HepG2 (cell line): Measurements from ENCODE around the gene IRAK4. TPM values are rescaled to one million over a fixed set of nuclear protein-coding genes. Genes with fewer than 3 reads are reported as not detected.

Experiments
- ATAC-seq: fragments of 200-7000 bp; cut with Tn5 transposase; 3 replicates; pipeline ENCODE4 v1.9.1; 2020; ENCODE audit warnings: mild to moderate bottlenecking, moderate library complexity
- BruUV-seq: library from RNA; stranded (reverse); fragments of 400-500 nt; replicated peaks from 2 replicates; lab custom pipeline; 2021; lab: Mats Ljungman, UMichigan
- CTCF ChIA-PET: fragments of 300-600 bp; formaldehyde crosslinking; extraction: SDS; loops from one replicate; lab custom pipeline; 2021; ENCODE audit warnings: low total read pairs, inconsistent platforms, low intra/inter-chr PET ratio; lab: Yijun Ruan, JAX
- POLR2A ChIA-PET: fragments of 350-600 bp; sonication (Branson Sonifier 250); formaldehyde crosslinking; loops from one replicate; lab custom pipeline; 2020; ENCODE audit warnings: antibody characterized with exemption, inconsistent platforms; lab: Yijun Ruan, JAX
- DNase-seq: peaks from one replicate; pipeline ENCODE4 v3.0.0-alpha.2; 2015; ENCODE audit warnings: low spot score
- FAIRE-seq: peaks from 3 replicates; lab custom pipeline; 2011; peaks lifted over from hg19 to GRCh38; lab: Jason Lieb, UNC
- H2AFZ ChIP-seq: one replicate; pipeline ENCODE4 v1.6.1; 2011; ENCODE audit warnings: low read length, inconsistent platforms
- H3K27ac ChIP-seq: fragments of 300-600 bp; 3 replicates; pipeline ENCODE4 v1.8.0; 2011; ENCODE audit warnings: mixed run types, mild to moderate bottlenecking, mixed read lengths, low read length, inconsistent platforms; ENCODE audit not compliant: insufficient read depth; ENCODE audit errors: extremely low read length
- H3K27me3 ChIP-seq, 2 experiments: fragments of 200-600 bp in 1 of 2; 2 replicates in 1 of 2; 3 replicates in 1 of 2; pipeline versions ENCODE4 v1.6.0 to v1.8.0; 2011; ENCODE audit warnings: low read length in 2 of 2, mild to moderate bottlenecking in 2 of 2, moderate library complexity in 2 of 2, inconsistent platforms in 1 of 2; ENCODE audit not compliant: insufficient read depth in 2 of 2, control insufficient read depth in 1 of 2
- H3K36me3 ChIP-seq, 2 experiments: fragments of 200-600 bp in 1 of 2; replicated peaks in 1 of 2; 2 replicates in 1 of 2; 3 replicates in 1 of 2; pipeline versions ENCODE4 v1.5.1 to v1.8.0; 2011; ENCODE audit warnings: low read length in 2 of 2, inconsistent platforms in 1 of 2; ENCODE audit not compliant: insufficient read depth in 2 of 2, control insufficient read depth in 1 of 2
- H3K4me1 ChIP-seq: 2 replicates; pipeline ENCODE4 v1.5.1; 2012; ENCODE audit warnings: low read length, inconsistent platforms; ENCODE audit not compliant: insufficient read depth
- H3K4me2 ChIP-seq: 2 replicates; pipeline ENCODE4 v1.6.0; 2011; ENCODE audit warnings: low read depth, low read length, inconsistent platforms
- H3K4me3 ChIP-seq, 3 experiments: fragments of 200-600 bp in 1 of 3; sonication (generic), shearing (Covaris generic) in 1 of 3; replicated peaks in 1 of 3; 2 replicates each; pipeline ENCODE4 v1.5.1; 2011 to 2016; ENCODE audit warnings: low read length in 3 of 3, inconsistent platforms in 2 of 3, low read depth in 2 of 3, mild to moderate bottlenecking in 2 of 3, control low read depth in 1 of 3, mixed read lengths in 1 of 3; ENCODE audit not compliant: insufficient read depth in 1 of 3
- H3K79me2 ChIP-seq: one replicate; pipeline ENCODE4 v1.6.1; 2011; ENCODE audit warnings: low read length, inconsistent platforms; ENCODE audit not compliant: insufficient read depth
- H3K9ac ChIP-seq: 2 replicates; pipeline ENCODE4 v1.6.0; 2011; ENCODE audit warnings: mild to moderate bottlenecking, low read depth, low read length, inconsistent platforms; ENCODE audit not compliant: insufficient read depth
- H3K9me3 ChIP-seq: 2 replicates; pipeline ENCODE4 v1.5.1; 2012; ENCODE audit warnings: mild to moderate bottlenecking, low read length
- H4K20me1 ChIP-seq: 2 replicates; pipeline ENCODE4 v1.6.0; 2011; ENCODE audit warnings: inconsistent platforms, mild to moderate bottlenecking, low read length, moderate library complexity; ENCODE audit not compliant: insufficient read depth
- ARNTL ChIP-seq: sonication (generic); formaldehyde crosslinking; IDR thresholded peaks from 2 replicates; pipeline ENCODE4 v1.4.0; 2020; ENCODE audit warnings: mild to moderate bottlenecking, missing genetic modification reagents
- CHD4 ChIP-seq: fragments of 200-600 bp; sonication (generic); IDR thresholded peaks from 2 replicates; pipeline ENCODE4 v1.7.0; 2017; ENCODE audit warnings: mild to moderate bottlenecking, low read length, borderline replicate concordance
- HNRNPLL ChIP-seq: fragments of 200-400 bp; formaldehyde crosslinking; IDR thresholded peaks from 2 replicates; pipeline ENCODE4 v1.6.1; 2017; ENCODE audit warnings: mild to moderate bottlenecking, low read depth, low read length; ENCODE audit not compliant: poor library complexity, severe bottlenecking
- HOXA9 ChIP-seq: sonication (generic); formaldehyde crosslinking; IDR thresholded peaks from 2 replicates; pipeline ENCODE4 v1.8.1; 2022; ENCODE audit warnings: missing genetic modification reagents, mild to moderate bottlenecking, moderate library complexity, borderline replicate concordance
- NR2F6 ChIP-seq, 2 experiments: IDR thresholded peaks; 2 replicates each; pipeline ENCODE4 v1.6.1; 2016; ENCODE audit warnings: antibody characterized with exemption in 1 of 2, mild to moderate bottlenecking in 1 of 2
- NRL ChIP-seq: sonication (generic); formaldehyde crosslinking; IDR thresholded peaks from 2 replicates; pipeline ENCODE4 v1.5.0; 2020; ENCODE audit warnings: missing genetic modification reagents, mild to moderate bottlenecking, moderate library complexity, borderline replicate concordance
- TCF12 ChIP-seq, 2 experiments: fragments of 450-650 bp in 1 of 2; sonication (generic) in 1 of 2; formaldehyde crosslinking in 1 of 2; IDR thresholded peaks; 2 replicates each; pipeline versions ENCODE4 v1.6.1 to v1.8.0; 2017 to 2022; ENCODE audit warnings: antibody characterized with exemption in 1 of 2, mild to moderate bottlenecking in 1 of 2, missing genetic modification reagents in 1 of 2, moderate library complexity in 1 of 2
- ZBTB7A ChIP-seq: sonication (generic); formaldehyde crosslinking; IDR thresholded peaks from 2 replicates; pipeline ENCODE4 v1.8.0; 2022; ENCODE audit warnings: mild to moderate bottlenecking, missing genetic modification reagents
- ZKSCAN5 ChIP-seq: sonication (generic); formaldehyde crosslinking; IDR thresholded peaks from 2 replicates; pipeline ENCODE4 v1.5.1; 2020; ENCODE audit warnings: mild to moderate bottlenecking, missing genetic modification reagents
- ZNF44 ChIP-seq: sonication (generic); formaldehyde crosslinking; IDR thresholded peaks from 2 replicates; pipeline ENCODE4 v1.5.1; 2020; ENCODE audit warnings: mild to moderate bottlenecking, missing genetic modification reagents
- ZSCAN30 ChIP-seq: sonication (generic); formaldehyde crosslinking; IDR thresholded peaks from 2 replicates; pipeline ENCODE4 v1.5.0; 2020; ENCODE audit warnings: mild to moderate bottlenecking, missing genetic modification reagents
- WGBS: methylation state at CpG from one replicate; pipeline ENCODE4 v1.1.6; 2017; ENCODE audit warnings: low lambda C conversion rate; 5-methylcytosine and 5-hydroxymethylcytosine counted together
- in situ Hi-C: cut with HindIII; loops from 2 replicates; pipeline ENCODE4 v1.10.0; 2017; ENCODE audit warnings: low pct_unique_long_range_greater_than_20kb; ENCODE audit not compliant: extremely low pct_ligation_motif_present
- intact Hi-C: fragments of 100-400 bp; cut with micrococcal nuclease; formaldehyde crosslinking; loops from one replicate; pipeline ENCODE4 v1.10.0; 2022; ENCODE audit not compliant: unreplicated experiment
- polyA plus RNA-seq, 8 experiments: library from polyadenylated mRNA; depleted of rRNA in 3 of 8; stranded (reverse) in 7 of 8; unstranded in 1 of 8; fragments of >200 nt; fragmentation: Illumina TruSeq in 4 of 8; extraction: Trizol in 4 of 8; gene quantifications; 2 replicates each; pipeline versions ENCODE4 v1.2.1 to v1.2.3, GENCODE V29; 2011 to 2016; ENCODE audit warnings: low read depth in 4 of 8, missing spikeins in 1 of 8, mixed read lengths in 1 of 8; ENCODE audit not compliant: insufficient read depth in 1 of 8
- total RNA-seq, 5 experiments: library from RNA; depleted of rRNA; stranded (reverse); fragments of >200 nt; fragmentation: Illumina TruSeq; extraction: Trizol; gene quantifications; 2 replicates each; pipeline ENCODE4 v1.2.3, GENCODE V29; 2016; ENCODE audit warnings: low read depth in 1 of 5
- TF ChIP-seq, protein P1 (sequence below): sonication (generic); formaldehyde crosslinking; IDR thresholded peaks from 2 replicates; pipeline ENCODE4 v1.4.0; 2020; ENCODE audit warnings: missing genetic modification reagents

Gene IRAK4
- total and polyA plus RNA-seq, 2 of the 13 experiments (the other 11 are each of a cell fraction or from before 2014, with no cell fraction given), result 6.6 to 7.1 TPM

DNA sequence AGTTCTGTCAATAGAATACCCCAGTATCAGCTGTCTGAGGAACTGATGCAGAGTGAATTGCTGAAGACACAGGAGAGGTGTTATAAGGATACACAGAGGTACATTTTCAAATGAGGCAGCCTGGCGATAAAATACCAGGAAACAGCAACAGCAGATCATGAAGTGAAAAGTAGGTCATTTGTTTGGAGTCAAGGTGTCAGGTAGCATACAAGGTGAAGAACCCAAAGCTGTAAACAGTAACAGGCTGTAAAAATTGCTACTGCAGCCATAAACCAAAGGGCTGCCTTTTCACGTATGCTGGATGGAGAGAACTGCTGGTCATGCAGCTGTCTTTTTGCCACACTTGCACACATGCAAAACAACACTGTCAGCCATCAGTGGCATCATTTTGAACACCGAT, 56.7 kb downstream of the IRAK4 start (continued):
- TF ChIP-seq TCF12 (IDR thresholded peaks at IDR 0.05) (no peak), TCF12 (CRISPR knock-in tag; IDR thresholded peaks at IDR 0.05) (no peak), HNRNPLL (no peak), ARNTL (CRISPR knock-in tag) (no peak), NR2F6 (IDR thresholded peaks at IDR 0.05) (no peak), NR2F6 (CRISPR knock-in tag; IDR thresholded peaks at IDR 0.05) (no peak), HOXA9 (no peak), ZBTB7A (CRISPR knock-in tag) (no peak), NRL (CRISPR knock-in tag) (no peak), CHD4 (no peak), ZSCAN30 (CRISPR knock-in tag) (no peak)

DNA sequence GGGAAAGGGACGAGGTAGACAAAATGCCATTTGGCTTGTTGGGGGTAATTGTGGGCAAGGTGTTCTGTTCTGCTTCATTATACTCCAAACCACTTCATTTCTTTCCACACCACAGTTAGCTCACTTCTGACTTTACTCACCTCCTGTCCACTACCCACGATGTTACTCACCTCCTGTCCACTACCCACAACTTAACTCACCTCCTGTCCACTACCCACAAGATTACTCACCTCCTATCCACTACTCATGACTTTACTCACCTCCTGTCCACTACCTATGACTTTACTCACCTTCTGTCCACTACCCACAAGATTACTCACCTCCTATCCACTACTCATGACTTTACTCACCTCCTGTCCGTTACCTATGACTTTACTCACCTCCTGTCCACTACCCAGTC, 57.4 kb downstream of the IRAK4 start:
- H2AFZ ChIP-seq, result no peak overlapping the region
- 13% methylated on average over 3 of the region's 3 CpGs for WGBS
- no peak overlapping the region for H3K27ac ChIP-seq
- no peaks in the 10 kb centered on the region for H3K27me3 ChIP-seq
- no TSS peak for BruUV-seq
- no peaks in the 10 kb centered on the region for H3K36me3 ChIP-seq
- no peak for DNase-seq
- no peaks in the 10 kb centered on the region for H3K79me2 ChIP-seq
- H3K4me1 ChIP-seq, result no peaks in the 10 kb centered on the region
- no peak overlapping the region for H3K4me2 ChIP-seq
- TF ChIP-seq, protein P1, sequence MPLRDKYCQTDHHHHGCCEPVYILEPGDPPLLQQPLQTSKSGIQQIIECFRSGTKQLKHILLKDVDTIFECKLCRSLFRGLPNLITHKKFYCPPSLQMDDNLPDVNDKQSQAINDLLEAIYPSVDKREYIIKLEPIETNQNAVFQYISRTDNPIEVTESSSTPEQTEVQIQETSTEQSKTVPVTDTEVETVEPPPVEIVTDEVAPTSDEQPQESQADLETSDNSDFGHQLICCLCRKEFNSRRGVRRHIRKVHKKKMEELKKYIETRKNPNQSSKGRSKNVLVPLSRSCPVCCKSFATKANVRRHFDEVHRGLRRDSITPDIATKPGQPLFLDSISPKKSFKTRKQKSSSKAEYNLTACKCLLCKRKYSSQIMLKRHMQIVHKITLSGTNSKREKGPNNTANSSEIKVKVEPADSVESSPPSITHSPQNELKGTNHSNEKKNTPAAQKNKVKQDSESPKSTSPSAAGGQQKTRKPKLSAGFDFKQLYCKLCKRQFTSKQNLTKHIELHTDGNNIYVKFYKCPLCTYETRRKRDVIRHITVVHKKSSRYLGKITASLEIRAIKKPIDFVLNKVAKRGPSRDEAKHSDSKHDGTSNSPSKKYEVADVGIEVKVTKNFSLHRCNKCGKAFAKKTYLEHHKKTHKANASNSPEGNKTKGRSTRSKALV (CRISPR knock-in tag), result no peak
- TF ChIP-seq ZKSCAN5 (CRISPR knock-in tag), result 0 out of 2 replicates have a peak, but pooled peaks have one; percentile 70
- TF ChIP-seq ZNF44 (CRISPR knock-in tag), result no peak
- intact Hi-C loops (no loop called here), in situ Hi-C loops (no loop called here)
- ChIA-PET CTCF (no interaction called here), POLR2A (interaction anchor here (1.3 to 1.5 kb wide), 2 partner anchors 10 to 19 kb away, joined by 3 to 4 read pairs; partner anchors contain the start of genes TMEM117 and TWF1)
- ATAC-seq, result no peak
- H4K20me1 ChIP-seq, result no peaks in the 10 kb centered on the region
- no peak overlapping the region for H3K9ac ChIP-seq
- H3K9me3 ChIP-seq, result no peaks in the 10 kb centered on the region
- FAIRE-seq, result no peak
- H3K4me3 ChIP-seq, result no peak overlapping the region
